HepG2 (cell line): Measurements from ENCODE around the gene ARHGAP25. TPM values are rescaled to one million over a fixed set of nuclear protein-coding genes. Genes with fewer than 3 reads are reported as not detected.
A peak's percentile ranks its signal among the peaks of the same experiment; 100 is the strongest.

Experiments
- ATAC-seq: fragments of 200-7000 bp; cut with Tn5 transposase; 3 replicates; pipeline ENCODE4 v1.9.1; 2020; ENCODE audit warnings: mild to moderate bottlenecking, moderate library complexity
- BruUV-seq: library from RNA; stranded (reverse); fragments of 400-500 nt; replicated peaks from 2 replicates; lab custom pipeline; 2021; lab: Mats Ljungman, UMichigan
- CTCF ChIA-PET: fragments of 300-600 bp; formaldehyde crosslinking; extraction: SDS; loops from one replicate; lab custom pipeline; 2021; ENCODE audit warnings: low total read pairs, inconsistent platforms, low intra/inter-chr PET ratio; lab: Yijun Ruan, JAX
- POLR2A ChIA-PET: fragments of 350-600 bp; sonication (Branson Sonifier 250); formaldehyde crosslinking; loops from one replicate; lab custom pipeline; 2020; ENCODE audit warnings: antibody characterized with exemption, inconsistent platforms; lab: Yijun Ruan, JAX
- DNase-seq: peaks from one replicate; pipeline ENCODE4 v3.0.0-alpha.2; 2015; ENCODE audit warnings: low spot score
- FAIRE-seq: peaks from 3 replicates; lab custom pipeline; 2011; peaks lifted over from hg19 to GRCh38; lab: Jason Lieb, UNC
- H2AFZ ChIP-seq: one replicate; pipeline ENCODE4 v1.6.1; 2011; ENCODE audit warnings: low read length, inconsistent platforms
- H3K27ac ChIP-seq: fragments of 300-600 bp; 3 replicates; pipeline ENCODE4 v1.8.0; 2011; ENCODE audit warnings: mixed run types, mild to moderate bottlenecking, mixed read lengths, low read length, inconsistent platforms; ENCODE audit not compliant: insufficient read depth; ENCODE audit errors: extremely low read length
- H3K27me3 ChIP-seq, 2 experiments: fragments of 200-600 bp in 1 of 2; 2 replicates in 1 of 2; 3 replicates in 1 of 2; pipeline versions ENCODE4 v1.6.0 to v1.8.0; 2011; ENCODE audit warnings: low read length in 2 of 2, mild to moderate bottlenecking in 2 of 2, moderate library complexity in 2 of 2, inconsistent platforms in 1 of 2; ENCODE audit not compliant: insufficient read depth in 2 of 2, control insufficient read depth in 1 of 2
- H3K36me3 ChIP-seq, 2 experiments: fragments of 200-600 bp in 1 of 2; replicated peaks in 1 of 2; 2 replicates in 1 of 2; 3 replicates in 1 of 2; pipeline versions ENCODE4 v1.5.1 to v1.8.0; 2011; ENCODE audit warnings: low read length in 2 of 2, inconsistent platforms in 1 of 2; ENCODE audit not compliant: insufficient read depth in 2 of 2, control insufficient read depth in 1 of 2
- H3K4me1 ChIP-seq: 2 replicates; pipeline ENCODE4 v1.5.1; 2012; ENCODE audit warnings: low read length, inconsistent platforms; ENCODE audit not compliant: insufficient read depth
- H3K4me2 ChIP-seq: 2 replicates; pipeline ENCODE4 v1.6.0; 2011; ENCODE audit warnings: low read depth, low read length, inconsistent platforms
- H3K4me3 ChIP-seq, 3 experiments: fragments of 200-600 bp in 1 of 3; sonication (generic), shearing (Covaris generic) in 1 of 3; replicated peaks in 1 of 3; 2 replicates each; pipeline ENCODE4 v1.5.1; 2011 to 2016; ENCODE audit warnings: low read length in 3 of 3, inconsistent platforms in 2 of 3, low read depth in 2 of 3, mild to moderate bottlenecking in 2 of 3, control low read depth in 1 of 3, mixed read lengths in 1 of 3; ENCODE audit not compliant: insufficient read depth in 1 of 3
- H3K79me2 ChIP-seq: one replicate; pipeline ENCODE4 v1.6.1; 2011; ENCODE audit warnings: low read length, inconsistent platforms; ENCODE audit not compliant: insufficient read depth
- H3K9ac ChIP-seq: 2 replicates; pipeline ENCODE4 v1.6.0; 2011; ENCODE audit warnings: mild to moderate bottlenecking, low read depth, low read length, inconsistent platforms; ENCODE audit not compliant: insufficient read depth
- H3K9me3 ChIP-seq: 2 replicates; pipeline ENCODE4 v1.5.1; 2012; ENCODE audit warnings: mild to moderate bottlenecking, low read length
- H4K20me1 ChIP-seq: 2 replicates; pipeline ENCODE4 v1.6.0; 2011; ENCODE audit warnings: inconsistent platforms, mild to moderate bottlenecking, low read length, moderate library complexity; ENCODE audit not compliant: insufficient read depth
- ARNTL ChIP-seq: sonication (generic); formaldehyde crosslinking; IDR thresholded peaks from 2 replicates; pipeline ENCODE4 v1.4.0; 2020; ENCODE audit warnings: mild to moderate bottlenecking, missing genetic modification reagents
- JUND ChIP-seq: sonication (generic); formaldehyde crosslinking; IDR thresholded peaks from 2 replicates; pipeline ENCODE4 v1.8.0; 2022; ENCODE audit warnings: mild to moderate bottlenecking, missing genetic modification reagents
- RNF219 ChIP-seq: sonication (generic); formaldehyde crosslinking; IDR thresholded peaks from 2 replicates; pipeline ENCODE4 v1.5.0; 2020; ENCODE audit warnings: mild to moderate bottlenecking, missing genetic modification reagents
- SNRNP70 ChIP-seq: fragments of 200-400 bp; formaldehyde crosslinking; IDR thresholded peaks from 2 replicates; pipeline ENCODE4 v1.6.1; 2017; ENCODE audit warnings: mild to moderate bottlenecking, low read depth, low read length, moderate library complexity
- YEATS4 ChIP-seq: sonication (generic); formaldehyde crosslinking; IDR thresholded peaks from 2 replicates; pipeline ENCODE4 v1.4.0; 2020; ENCODE audit warnings: missing genetic modification reagents, borderline replicate concordance
- ZBTB49 ChIP-seq: sonication (generic); formaldehyde crosslinking; IDR thresholded peaks from 2 replicates; pipeline ENCODE4 v1.4.0; 2020; ENCODE audit warnings: missing genetic modification reagents, borderline replicate concordance
- ZNF136 ChIP-seq: sonication (generic); formaldehyde crosslinking; IDR thresholded peaks from 2 replicates; pipeline ENCODE4 v1.8.1; 2022; ENCODE audit warnings: low read depth, mild to moderate bottlenecking, moderate library complexity, missing genetic modification reagents
- ZNF382 ChIP-seq: sonication (generic); formaldehyde crosslinking; IDR thresholded peaks from 2 replicates; pipeline ENCODE4 v1.5.0; 2020; ENCODE audit warnings: missing genetic modification reagents, mild to moderate bottlenecking, borderline replicate concordance
- ZNF605 ChIP-seq: sonication (generic); formaldehyde crosslinking; IDR thresholded peaks from 2 replicates; pipeline ENCODE4 v1.8.0; 2022; ENCODE audit warnings: mild to moderate bottlenecking, missing genetic modification reagents
- ZNF747 ChIP-seq: sonication (generic); formaldehyde crosslinking; IDR thresholded peaks from 2 replicates; pipeline ENCODE4 v1.8.1; 2023; ENCODE audit warnings: missing genetic modification reagents, mild to moderate bottlenecking, borderline replicate concordance
- in situ Hi-C: cut with HindIII; loops from 2 replicates; pipeline ENCODE4 v1.10.0; 2017; ENCODE audit warnings: low pct_unique_long_range_greater_than_20kb; ENCODE audit not compliant: extremely low pct_ligation_motif_present
- intact Hi-C: fragments of 100-400 bp; cut with micrococcal nuclease; formaldehyde crosslinking; loops from one replicate; pipeline ENCODE4 v1.10.0; 2022; ENCODE audit not compliant: unreplicated experiment
- polyA plus RNA-seq, 8 experiments: library from polyadenylated mRNA; depleted of rRNA in 3 of 8; stranded (reverse) in 7 of 8; unstranded in 1 of 8; fragments of >200 nt; fragmentation: Illumina TruSeq in 4 of 8; extraction: Trizol in 4 of 8; gene quantifications; 2 replicates each; pipeline versions ENCODE4 v1.2.1 to v1.2.3, GENCODE V29; 2011 to 2016; ENCODE audit warnings: low read depth in 4 of 8, missing spikeins in 1 of 8, mixed read lengths in 1 of 8; ENCODE audit not compliant: insufficient read depth in 1 of 8
- total RNA-seq, 5 experiments: library from RNA; depleted of rRNA; stranded (reverse); fragments of >200 nt; fragmentation: Illumina TruSeq; extraction: Trizol; gene quantifications; 2 replicates each; pipeline ENCODE4 v1.2.3, GENCODE V29; 2016; ENCODE audit warnings: low read depth in 1 of 5
- TF ChIP-seq, protein P1 (sequence below): sonication (generic); formaldehyde crosslinking; IDR thresholded peaks from 2 replicates; pipeline ENCODE4 v1.5.1; 2020; ENCODE audit warnings: missing genetic modification reagents, mild to moderate bottlenecking, borderline replicate concordance
- TF ChIP-seq, protein P2 (sequence below): sonication (generic); formaldehyde crosslinking; IDR thresholded peaks from 2 replicates; pipeline ENCODE4 v1.4.0; 2020; ENCODE audit warnings: missing genetic modification reagents
- TF ChIP-seq, protein P3 (sequence below): sonication (generic); formaldehyde crosslinking; IDR thresholded peaks from 2 replicates; pipeline ENCODE4 v1.5.0; 2020; ENCODE audit warnings: missing genetic modification reagents

The ARHGAP25 gene
- total and polyA plus RNA-seq, 2 of the 13 experiments (the other 11 are each of a cell fraction or from before 2014, with no cell fraction given): not detected

- TF ChIP-seq, protein P1, sequence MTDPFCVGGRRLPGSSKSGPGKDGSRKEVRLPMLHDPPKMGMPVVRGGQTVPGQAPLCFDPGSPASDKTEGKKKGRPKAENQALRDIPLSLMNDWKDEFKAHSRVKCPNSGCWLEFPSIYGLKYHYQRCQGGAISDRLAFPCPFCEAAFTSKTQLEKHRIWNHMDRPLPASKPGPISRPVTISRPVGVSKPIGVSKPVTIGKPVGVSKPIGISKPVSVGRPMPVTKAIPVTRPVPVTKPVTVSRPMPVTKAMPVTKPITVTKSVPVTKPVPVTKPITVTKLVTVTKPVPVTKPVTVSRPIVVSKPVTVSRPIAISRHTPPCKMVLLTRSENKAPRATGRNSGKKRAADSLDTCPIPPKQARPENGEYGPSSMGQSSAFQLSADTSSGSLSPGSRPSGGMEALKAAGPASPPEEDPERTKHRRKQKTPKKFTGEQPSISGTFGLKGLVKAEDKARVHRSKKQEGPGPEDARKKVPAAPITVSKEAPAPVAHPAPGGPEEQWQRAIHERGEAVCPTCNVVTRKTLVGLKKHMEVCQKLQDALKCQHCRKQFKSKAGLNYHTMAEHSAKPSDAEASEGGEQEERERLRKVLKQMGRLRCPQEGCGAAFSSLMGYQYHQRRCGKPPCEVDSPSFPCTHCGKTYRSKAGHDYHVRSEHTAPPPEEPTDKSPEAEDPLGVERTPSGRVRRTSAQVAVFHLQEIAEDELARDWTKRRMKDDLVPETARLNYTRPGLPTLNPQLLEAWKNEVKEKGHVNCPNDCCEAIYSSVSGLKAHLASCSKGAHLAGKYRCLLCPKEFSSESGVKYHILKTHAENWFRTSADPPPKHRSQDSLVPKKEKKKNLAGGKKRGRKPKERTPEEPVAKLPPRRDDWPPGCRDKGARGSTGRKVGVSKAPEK (CRISPR knock-in tag): no peak
- TF ChIP-seq, protein P2, sequence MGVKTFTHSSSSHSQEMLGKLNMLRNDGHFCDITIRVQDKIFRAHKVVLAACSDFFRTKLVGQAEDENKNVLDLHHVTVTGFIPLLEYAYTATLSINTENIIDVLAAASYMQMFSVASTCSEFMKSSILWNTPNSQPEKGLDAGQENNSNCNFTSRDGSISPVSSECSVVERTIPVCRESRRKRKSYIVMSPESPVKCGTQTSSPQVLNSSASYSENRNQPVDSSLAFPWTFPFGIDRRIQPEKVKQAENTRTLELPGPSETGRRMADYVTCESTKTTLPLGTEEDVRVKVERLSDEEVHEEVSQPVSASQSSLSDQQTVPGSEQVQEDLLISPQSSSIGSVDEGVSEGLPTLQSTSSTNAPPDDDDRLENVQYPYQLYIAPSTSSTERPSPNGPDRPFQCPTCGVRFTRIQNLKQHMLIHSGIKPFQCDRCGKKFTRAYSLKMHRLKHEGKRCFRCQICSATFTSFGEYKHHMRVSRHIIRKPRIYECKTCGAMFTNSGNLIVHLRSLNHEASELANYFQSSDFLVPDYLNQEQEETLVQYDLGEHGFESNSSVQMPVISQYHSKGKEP: no peak
- no peak for TF ChIP-seq RNF219
- no peak for TF ChIP-seq ZNF136 (CRISPR knock-in tag)
Measured at GRCh38 chr2:68846091-68846490, 111.5 kb downstream of the ARHGAP25 start (continued).

GRCh38 chr2:68847751-68848150 is 113.1 kb downstream of the ARHGAP25 start:
- Histone ChIP-seq H3K27ac (no peak overlapping the region), H3K27me3 (peaks cover 0 to 24% of the 10 kb centered on the region in 2 experiments; a peak in 2 of 5 replicates), H4K20me1 (no peaks in the 10 kb centered on the region), H3K4me2 (no peak overlapping the region), H3K4me1 (no peaks in the 10 kb centered on the region; the same call in 1 of the 2 replicates), H3K36me3 (no peaks in the 10 kb centered on the region), H3K9me3 (no peaks in the 10 kb centered on the region), H3K79me2 (no peaks in the 10 kb centered on the region), H3K4me3 (no peak overlapping the region), H2AFZ (no peak overlapping the region), H3K9ac (no peak overlapping the region)
- no TSS peak for BruUV-seq
- POLR2A ChIA-PET: no interaction called here
- ATAC-seq: peak; percentile 61
- FAIRE-seq: no peak
- in situ Hi-C loops (no loop called here), intact Hi-C loops (no loop called here)
- CTCF ChIA-PET: no interaction called here
- DNase-seq: no peak
- TF ChIP-seq ZNF747 (CRISPR knock-in tag): no peak
- TF ChIP-seq YEATS4: no peak
- no peak for TF ChIP-seq ZNF382 (CRISPR knock-in tag)
- no peak for TF ChIP-seq ZNF605
- no peak for TF ChIP-seq ZBTB49 (CRISPR knock-in tag)
- no peak for TF ChIP-seq SNRNP70
- TF ChIP-seq JUND (CRISPR knock-in tag): no peak
- TF ChIP-seq, protein P3, sequence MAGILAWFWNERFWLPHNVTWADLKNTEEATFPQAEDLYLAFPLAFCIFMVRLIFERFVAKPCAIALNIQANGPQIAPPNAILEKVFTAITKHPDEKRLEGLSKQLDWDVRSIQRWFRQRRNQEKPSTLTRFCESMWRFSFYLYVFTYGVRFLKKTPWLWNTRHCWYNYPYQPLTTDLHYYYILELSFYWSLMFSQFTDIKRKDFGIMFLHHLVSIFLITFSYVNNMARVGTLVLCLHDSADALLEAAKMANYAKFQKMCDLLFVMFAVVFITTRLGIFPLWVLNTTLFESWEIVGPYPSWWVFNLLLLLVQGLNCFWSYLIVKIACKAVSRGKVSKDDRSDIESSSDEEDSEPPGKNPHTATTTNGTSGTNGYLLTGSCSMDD (CRISPR knock-in tag): no peak
- TF ChIP-seq ARNTL (CRISPR knock-in tag): no peak
